H9 (cell line): ENCODE results near the gene CHKB. TPM values are rescaled to one million over a fixed set of nuclear protein-coding genes. Genes with fewer than 3 reads are reported as not detected.

Experiments
- DNase-seq: peaks from one replicate; pipeline ENCODE4 v3.0.0-alpha.2; 2017
- H2AFZ ChIP-seq: one replicate; pipeline ENCODE4 v1.6.1; 2013; ENCODE audit warnings: mild to moderate bottlenecking, low read length, control low read depth, moderate library complexity
- H2AK5ac ChIP-seq: 2 replicates; pipeline ENCODE4 v1.6.1; 2013; ENCODE audit warnings: low read length, control low read depth, mixed read lengths; ENCODE audit not compliant: insufficient read length
- H2BK120ac ChIP-seq: one replicate; pipeline ENCODE4 v1.6.1; 2013; ENCODE audit warnings: low read depth, mild to moderate bottlenecking, low read length, control low read depth, inconsistent platforms; ENCODE audit not compliant: poor library complexity, severe bottlenecking
- H2BK12ac ChIP-seq: 2 replicates; pipeline ENCODE4 v1.6.1; 2013; ENCODE audit warnings: low read length, control low read depth, mixed read lengths, low read depth; ENCODE audit not compliant: insufficient read length
- H2BK15ac ChIP-seq: 2 replicates; pipeline ENCODE4 v1.6.1; 2013; ENCODE audit warnings: low read depth, low read length, control low read depth
- H2BK20ac ChIP-seq: one replicate; pipeline ENCODE4 v1.6.1; 2013; ENCODE audit warnings: low read depth, mild to moderate bottlenecking, low read length, control low read depth, inconsistent platforms; ENCODE audit not compliant: poor library complexity, severe bottlenecking
- H2BK5ac ChIP-seq: 2 replicates; pipeline ENCODE4 v1.6.1; 2013; ENCODE audit warnings: low read length, control low read depth, mixed read lengths; ENCODE audit not compliant: insufficient read length
- H3K14ac ChIP-seq: 2 replicates; pipeline ENCODE4 v1.6.1; 2013; ENCODE audit warnings: low read length, control low read depth; ENCODE audit not compliant: insufficient read depth
- H3K18ac ChIP-seq: 2 replicates; pipeline ENCODE4 v1.6.1; 2013; ENCODE audit warnings: low read depth, mild to moderate bottlenecking, mixed read lengths, low read length, control low read depth; ENCODE audit not compliant: insufficient read length
- H3K23ac ChIP-seq: 2 replicates; pipeline ENCODE4 v1.6.1; 2013; ENCODE audit warnings: low read length, control low read depth, mixed read lengths, low read depth; ENCODE audit not compliant: insufficient read length
- H3K23me2 ChIP-seq: 2 replicates; pipeline ENCODE4 v1.6.1; 2013; ENCODE audit warnings: low read depth, mild to moderate bottlenecking, mixed read lengths, low read length, control low read depth; ENCODE audit not compliant: insufficient read length, poor library complexity, severe bottlenecking
- H3K27ac ChIP-seq: 2 replicates; pipeline ENCODE4 v1.5.1; 2013; ENCODE audit warnings: low read length, control low read depth, mixed read lengths, low read depth; ENCODE audit not compliant: insufficient read length
- H3K27me3 ChIP-seq: 2 replicates; pipeline ENCODE4 v1.6.1; 2013; ENCODE audit warnings: low read length, control low read depth, inconsistent platforms; ENCODE audit not compliant: insufficient read depth
- H3K4ac ChIP-seq: 2 replicates; pipeline ENCODE4 v1.6.1; 2013; ENCODE audit warnings: low read depth, mild to moderate bottlenecking, control low read depth, inconsistent platforms, low read length, moderate library complexity
- H3K4me1 ChIP-seq: 2 replicates; pipeline ENCODE4 v1.6.1; 2013; ENCODE audit warnings: low read length, control low read depth, inconsistent platforms; ENCODE audit not compliant: insufficient read depth
- H3K4me2 ChIP-seq: 2 replicates; pipeline ENCODE4 v1.6.1; 2013; ENCODE audit warnings: low read length, control low read depth, mixed read lengths; ENCODE audit not compliant: insufficient read length, insufficient read depth
- H3K56ac ChIP-seq: 2 replicates; pipeline ENCODE4 v1.6.1; 2013; ENCODE audit warnings: low read depth, mild to moderate bottlenecking, mixed read lengths, low read length, control low read depth; ENCODE audit not compliant: insufficient read length
- H3K79me1 ChIP-seq: 2 replicates; pipeline ENCODE4 v1.6.1; 2013; ENCODE audit warnings: low read depth, mild to moderate bottlenecking, moderate library complexity, low read length, control low read depth, inconsistent platforms; ENCODE audit not compliant: insufficient read depth, poor library complexity, severe bottlenecking
- H3K79me2 ChIP-seq: 2 replicates; pipeline ENCODE4 v1.6.1; 2013; ENCODE audit warnings: low read length, control low read depth, inconsistent platforms; ENCODE audit not compliant: insufficient read depth
- H3K9ac ChIP-seq: 2 replicates; pipeline ENCODE4 v1.6.1; 2013; ENCODE audit warnings: low read length, control low read depth, mixed read lengths; ENCODE audit not compliant: insufficient read length; ENCODE audit errors: extremely low read depth
- H3K9me3 ChIP-seq: one replicate; pipeline ENCODE4 v1.6.1; 2013; ENCODE audit warnings: low read depth, low read length, inconsistent platforms; ENCODE audit not compliant: control insufficient read depth
- H3T11ph ChIP-seq: one replicate; pipeline ENCODE4 v1.6.1; 2013; ENCODE audit warnings: mild to moderate bottlenecking, low read length, control low read depth, inconsistent platforms
- H4K20me1 ChIP-seq: one replicate; pipeline ENCODE4 v1.6.1; 2013; ENCODE audit not compliant: control insufficient read depth, insufficient read length, insufficient read depth
- H4K5ac ChIP-seq: 2 replicates; pipeline ENCODE4 v1.6.1; 2013; ENCODE audit warnings: low read depth, mild to moderate bottlenecking, mixed read lengths, low read length, control low read depth; ENCODE audit not compliant: insufficient read length
- H4K8ac ChIP-seq: replicated peaks from 2 replicates; pipeline ENCODE4 v1.6.1; 2013; ENCODE audit warnings: low read length, control low read depth, mixed read lengths, low read depth; ENCODE audit not compliant: insufficient read length
- H4K91ac ChIP-seq: 2 replicates; pipeline ENCODE4 v1.6.1; 2013; ENCODE audit warnings: low read depth, mild to moderate bottlenecking, moderate library complexity, mixed read lengths, low read length, control low read depth; ENCODE audit not compliant: insufficient read length
- H3K27ac Mint-ChIP-seq, 3 experiments: 2 replicates in 2 of 3; 3 replicates in 1 of 3; pipeline ENCODE4 v1.8.0; 2020 to 2021; ENCODE audit warnings: mixed read lengths in 3 of 3, mild to moderate bottlenecking in 1 of 3, moderate library complexity in 1 of 3
- H3K27me3 Mint-ChIP-seq: 2 replicates; pipeline ENCODE4 v1.8.0; 2021; ENCODE audit warnings: low read depth, mild to moderate bottlenecking, moderate library complexity, mixed read lengths
- H3K36me3 Mint-ChIP-seq, 3 experiments: 2 replicates in 2 of 3; 3 replicates in 1 of 3; pipeline ENCODE4 v1.8.0; 2020 to 2021; ENCODE audit warnings: low read depth in 3 of 3, mixed read lengths in 3 of 3; ENCODE audit not compliant: insufficient read depth in 1 of 3
- H3K4me1 Mint-ChIP-seq, 2 experiments: 2 replicates each; pipeline ENCODE4 v1.8.0; 2020; ENCODE audit warnings: mixed read lengths in 2 of 2
- H3K4me3 Mint-ChIP-seq, 2 experiments: 2 replicates in 1 of 2; 3 replicates in 1 of 2; pipeline ENCODE4 v1.8.0; 2020 to 2021; ENCODE audit warnings: mild to moderate bottlenecking in 2 of 2, mixed read lengths in 2 of 2, moderate library complexity in 1 of 2
- H3K9me3 Mint-ChIP-seq, 2 experiments: 2 replicates in 1 of 2; 3 replicates in 1 of 2; pipeline ENCODE4 v1.8.0; 2020; ENCODE audit warnings: mild to moderate bottlenecking in 2 of 2, mixed read lengths in 2 of 2, moderate library complexity in 1 of 2
- CTCF ChIP-seq: fragments of 200-600 bp; sonication (generic); conservative IDR thresholded peaks from 3 replicates; pipeline ENCODE4 v1.8.0; 2021; ENCODE audit warnings: antibody characterized with exemption, mild to moderate bottlenecking
- WGBS: extraction: QIAGEN DNeasy Blood & Tissue Kit; methylation state at CpG from one replicate; pipeline ENCODE4 v1.1.7; 2013; ENCODE audit warnings: missing lambda C conversion rate, low lambda C conversion rate, mixed read lengths; ENCODE audit not compliant: insufficient read length; ENCODE audit errors: extremely low coverage; 5-methylcytosine and 5-hydroxymethylcytosine counted together
- total RNA-seq: library from RNA; stranded (reverse); gene quantifications from 2 replicates; pipeline ENCODE4 v1.2.1, GENCODE V29; 2021

The CHKB gene
- total RNA-seq, 1 experiment from 2014 or later = 64.9 TPM

- TF ChIP-seq CTCF = peak; percentile 40; the same call in 2 of the 3 replicates
- H3K23me2 ChIP-seq = peaks cover 5% of the 10 kb centered on the region
- no peak overlapping the region for H4K8ac ChIP-seq
- no peak overlapping the region for H2BK12ac ChIP-seq
- Mint-ChIP-seq H3K9me3 (no peaks in the 10 kb centered on the region), H3K4me1 (peaks cover 9 to 10% of the 10 kb centered on the region in 2 experiments), H3K36me3 (no peaks in the 10 kb centered on the region; a peak in 1 of 7 replicates), H3K4me3 (peak overlapping the region in 1 of 2 experiments; percentile 26; a peak in 1 of 5 replicates), H3K27me3 (peaks cover 35% of the 10 kb centered on the region), H3K27ac (no peak overlapping the region)
- no peaks in the 10 kb centered on the region for H3K79me1 ChIP-seq
- no peak overlapping the region for H2BK120ac ChIP-seq
- H3K18ac ChIP-seq = no peak overlapping the region
- H2AFZ ChIP-seq = no peak overlapping the region
- H3K9ac ChIP-seq = no peak overlapping the region
- H2BK20ac ChIP-seq = no peak overlapping the region
- H3K9me3 ChIP-seq = no peaks in the 10 kb centered on the region
- no peak overlapping the region for H3K23ac ChIP-seq
- no peak overlapping the region for H4K91ac ChIP-seq
- H3K79me2 ChIP-seq = no peaks in the 10 kb centered on the region
- no peaks in the 10 kb centered on the region; the same call in 1 of the 2 replicates for H3K4me1 ChIP-seq
- H4K20me1 ChIP-seq = no peaks in the 10 kb centered on the region
- no peak overlapping the region; the same call in 1 of the 2 replicates for H3K14ac ChIP-seq
- no peak overlapping the region for H2AK5ac ChIP-seq
- H3K27me3 ChIP-seq = no peaks in the 10 kb centered on the region; the same call in 1 of the 2 replicates
- H3K56ac ChIP-seq = no peak overlapping the region
- no peak overlapping the region for H3K27ac ChIP-seq
- no peak overlapping the region for H2BK15ac ChIP-seq
- no peak overlapping the region for H3K4ac ChIP-seq
- H4K5ac ChIP-seq = no peak overlapping the region
- no peak overlapping the region for H3T11ph ChIP-seq
- H2BK5ac ChIP-seq = no peak overlapping the region
- DNase-seq = no peak
- no peak overlapping the region for H3K4me2 ChIP-seq
- no CpG with 5 or more reads among the region's 19 CpGs for WGBS
Measured at GRCh38 chr22:50606165-50606945, 23.7 kb upstream of the CHKB start.
